Measurements from ENCODE around the gene PTPRB. TPM values are rescaled to one million over a fixed set of nuclear protein-coding genes. Genes with fewer than 3 reads are reported as not detected.

The PTPRB gene
- total and polyA plus RNA-seq, 2 of the 4 experiments (the other 2 are of a cell fraction): 4.1 to 6.5 TPM

DNA sequence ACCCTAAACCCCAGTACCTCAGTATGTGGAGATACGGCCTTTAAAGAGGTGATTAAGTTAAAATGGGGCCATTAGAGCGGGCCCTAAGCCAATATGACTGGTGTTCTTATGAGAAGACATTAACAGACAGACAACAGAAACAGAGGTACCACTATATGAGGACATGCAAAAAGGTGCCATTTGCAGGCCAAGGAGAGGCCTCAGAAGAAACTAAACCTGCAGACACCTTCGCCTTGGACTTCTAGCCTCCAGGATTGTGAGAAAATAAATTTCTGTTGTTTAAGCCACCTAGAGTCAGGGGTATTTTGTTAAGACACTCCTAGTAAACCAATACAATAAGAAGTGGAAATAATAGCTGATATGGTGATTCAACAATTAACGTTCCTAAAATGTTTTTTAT is 32.6 kb downstream of the PTPRB start:
- ATAC-seq (ENCODE audit: low read depth) (no peak), DNase-seq (no peak)
- Histone ChIP-seq H3K9ac (ENCODE audit: low read depth, low read length) (no peak overlapping the region), H3K79me1 (ENCODE audit: low read depth in 1 of 2, low read length in 2 of 2) (no peaks in the 10 kb centered on the region), H4K91ac (ENCODE audit: insufficient read depth, low read depth, low read length) (no peak overlapping the region), H3K4me1 (ENCODE audit: control insufficient read depth, insufficient read depth, low read length) (no peaks in the 10 kb centered on the region), H3K27me3 (ENCODE audit: control insufficient read depth, insufficient read depth, low read length) (no peaks in the 10 kb centered on the region), H3K18ac (ENCODE audit: low read depth, low read length) (no peak overlapping the region), H4K5ac (ENCODE audit: low read depth, low read length) (no peak overlapping the region), H2BK5ac (ENCODE audit: low read depth, low read length, poor library complexity, severe bottlenecking) (no peak overlapping the region), H3K36me3 (ENCODE audit: control insufficient read depth, insufficient read depth, low read length) (no peaks in the 10 kb centered on the region), H2AFZ (replicated peaks; ENCODE audit: low read length, poor library complexity) (no peak overlapping the region), H3K9me1 (ENCODE audit: insufficient read depth, low read length) (no peaks in the 10 kb centered on the region), H3K14ac (replicated peaks; ENCODE audit: low read depth, low read length) (no peak overlapping the region), H3K9me3 (ENCODE audit: control insufficient read depth, insufficient read depth, low read length) (no peaks in the 10 kb centered on the region), H3K23ac (ENCODE audit: low read depth, low read length) (no peak overlapping the region), H3K4me3 (ENCODE audit: insufficient read depth, low read depth, low read length) (no peak overlapping the region), H3K56ac (ENCODE audit: extremely low read depth, insufficient read depth, low read length) (no peak overlapping the region), H4K20me1 (ENCODE audit: insufficient read depth, low read length) (no peaks in the 10 kb centered on the region), H4K8ac (ENCODE audit: low read depth in 2 of 2, low read length in 2 of 2) (no peak overlapping the region), H2BK20ac (ENCODE audit: low read depth, low read length) (no peak overlapping the region), H2AK9ac (replicated peaks; ENCODE audit: low read depth, low read length, poor library complexity) (no peak overlapping the region), H3K4me2 (ENCODE audit: low read depth, low read length) (no peak overlapping the region), H2BK120ac (ENCODE audit: low read depth, low read length) (no peak overlapping the region), H3K27ac (ENCODE audit: insufficient read depth, low read length) (no peak overlapping the region), H2BK15ac (ENCODE audit: low read depth, low read length) (no peak overlapping the region), H3K4ac (ENCODE audit: low read depth, low read length) (no peak overlapping the region), H2AK5ac (ENCODE audit: low read depth, low read length) (no peak overlapping the region)
- in situ Hi-C loops (cut with MboI; ENCODE audit: low sequenced_read_pairs): no loop called here
- no peak for TF ChIP-seq MXI1 (IDR thresholded peaks at IDR 0.05; ENCODE audit: borderline replicate concordance, low read depth, low read length)
- no peak for TF ChIP-seq RFX5 (IDR thresholded peaks at IDR 0.05; ENCODE audit: low read depth, low read length)
- TF ChIP-seq NFE2L2 (IDR thresholded peaks at IDR 0.05; ENCODE audit: low read depth, low read length): no peak
- TF ChIP-seq CEBPB (IDR thresholded peaks at IDR 0.05; ENCODE audit: low read depth, low read length): no peak
- no peak for TF ChIP-seq SMC3 (IDR thresholded peaks at IDR 0.05; ENCODE audit: low read depth, low read length)
- TF ChIP-seq MAZ (IDR thresholded peaks at IDR 0.05; ENCODE audit: borderline replicate concordance, low read depth, low read length): no peak
- no peak for TF ChIP-seq MAFK (IDR thresholded peaks at IDR 0.05; ENCODE audit: low read depth, low read length)
- no peak for TF ChIP-seq CHD1 (IDR thresholded peaks at IDR 0.05; ENCODE audit: low read depth, low read length)
- TF ChIP-seq, protein P1, sequence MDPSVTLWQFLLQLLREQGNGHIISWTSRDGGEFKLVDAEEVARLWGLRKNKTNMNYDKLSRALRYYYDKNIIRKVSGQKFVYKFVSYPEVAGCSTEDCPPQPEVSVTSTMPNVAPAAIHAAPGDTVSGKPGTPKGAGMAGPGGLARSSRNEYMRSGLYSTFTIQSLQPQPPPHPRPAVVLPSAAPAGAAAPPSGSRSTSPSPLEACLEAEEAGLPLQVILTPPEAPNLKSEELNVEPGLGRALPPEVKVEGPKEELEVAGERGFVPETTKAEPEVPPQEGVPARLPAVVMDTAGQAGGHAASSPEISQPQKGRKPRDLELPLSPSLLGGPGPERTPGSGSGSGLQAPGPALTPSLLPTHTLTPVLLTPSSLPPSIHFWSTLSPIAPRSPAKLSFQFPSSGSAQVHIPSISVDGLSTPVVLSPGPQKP (IDR thresholded peaks at IDR 0.05; ENCODE audit: borderline replicate concordance, low read depth, low read length): no peak
- no peak for TF ChIP-seq RAD21 (IDR thresholded peaks at IDR 0.05; ENCODE audit: low read length)
- no peak for TF ChIP-seq BHLHE40 (IDR thresholded peaks at IDR 0.05; ENCODE audit: low read depth, low read length)
- TF ChIP-seq, protein P2, sequence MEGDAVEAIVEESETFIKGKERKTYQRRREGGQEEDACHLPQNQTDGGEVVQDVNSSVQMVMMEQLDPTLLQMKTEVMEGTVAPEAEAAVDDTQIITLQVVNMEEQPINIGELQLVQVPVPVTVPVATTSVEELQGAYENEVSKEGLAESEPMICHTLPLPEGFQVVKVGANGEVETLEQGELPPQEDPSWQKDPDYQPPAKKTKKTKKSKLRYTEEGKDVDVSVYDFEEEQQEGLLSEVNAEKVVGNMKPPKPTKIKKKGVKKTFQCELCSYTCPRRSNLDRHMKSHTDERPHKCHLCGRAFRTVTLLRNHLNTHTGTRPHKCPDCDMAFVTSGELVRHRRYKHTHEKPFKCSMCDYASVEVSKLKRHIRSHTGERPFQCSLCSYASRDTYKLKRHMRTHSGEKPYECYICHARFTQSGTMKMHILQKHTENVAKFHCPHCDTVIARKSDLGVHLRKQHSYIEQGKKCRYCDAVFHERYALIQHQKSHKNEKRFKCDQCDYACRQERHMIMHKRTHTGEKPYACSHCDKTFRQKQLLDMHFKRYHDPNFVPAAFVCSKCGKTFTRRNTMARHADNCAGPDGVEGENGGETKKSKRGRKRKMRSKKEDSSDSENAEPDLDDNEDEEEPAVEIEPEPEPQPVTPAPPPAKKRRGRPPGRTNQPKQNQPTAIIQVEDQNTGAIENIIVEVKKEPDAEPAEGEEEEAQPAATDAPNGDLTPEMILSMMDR (conservative IDR thresholded peaks at IDR 0.05; ENCODE audit: low read depth, low read length): no peak
- TF ChIP-seq, protein P3, sequence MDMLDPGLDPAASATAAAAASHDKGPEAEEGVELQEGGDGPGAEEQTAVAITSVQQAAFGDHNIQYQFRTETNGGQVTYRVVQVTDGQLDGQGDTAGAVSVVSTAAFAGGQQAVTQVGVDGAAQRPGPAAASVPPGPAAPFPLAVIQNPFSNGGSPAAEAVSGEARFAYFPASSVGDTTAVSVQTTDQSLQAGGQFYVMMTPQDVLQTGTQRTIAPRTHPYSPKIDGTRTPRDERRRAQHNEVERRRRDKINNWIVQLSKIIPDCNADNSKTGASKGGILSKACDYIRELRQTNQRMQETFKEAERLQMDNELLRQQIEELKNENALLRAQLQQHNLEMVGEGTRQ (IDR thresholded peaks at IDR 0.05; ENCODE audit: low read depth, low read length): no peak
- TF ChIP-seq POLR2A (IDR thresholded peaks at IDR 0.05; ENCODE audit: low read depth, low read length): no peak
- no peak for TF ChIP-seq FOS (IDR thresholded peaks at IDR 0.05; ENCODE audit: low read depth, low read length)
- TF ChIP-seq RCOR1 (IDR thresholded peaks at IDR 0.05; ENCODE audit: insufficient replicate concordance, low read length): no peak
- no TSS peak for BruUV-seq (replicated peaks)
- dilution Hi-C loops (cut with HindIII; ENCODE audit: low sequenced_read_pairs, unreplicated experiment): no loop called here
- CTCF ChIA-PET: interaction anchor here (1.0 kb wide), 1 partner anchor 115 kb away, joined by 3 read pairs; no protein-coding TSS in a partner anchor
- intact Hi-C loops (cut with micrococcal nuclease): no loop called here
- no CpG with 5 or more reads among the region's 4 CpGs for WGBS, 2 experiments (ENCODE audit: extremely low coverage in 2 of 2, insufficient read length in 1 of 2)
- POLR2A ChIA-PET (ENCODE audit: unreplicated experiment): no interaction called here
